ENCODE measurements around the gene CHI3L1. TPM values are rescaled to one million over a fixed set of nuclear protein-coding genes. Genes with fewer than 3 reads are reported as not detected.

The CHI3L1 gene
- total RNA-seq, 1 donor from 2014 or later = not detected

GRCh38 chr1:203181586-203182386 is 4.7 kb downstream of the CHI3L1 start:
- intact Hi-C loops (cut with micrococcal nuclease) = no loop called here

- intact Hi-C loops (cut with micrococcal nuclease) = no loop called here
Observed at GRCh38 chr1:203180611-203181330, 5.7 kb downstream of the CHI3L1 start.

GRCh38 chr1:203179667-203180005 is 6.9 kb downstream of the CHI3L1 start:
- intact Hi-C loops (cut with micrococcal nuclease) = no loop called here

- intact Hi-C loops (cut with micrococcal nuclease) = no loop called here
Observed at GRCh38 chr1:203178821-203179666, 7.5 kb downstream of the CHI3L1 start.

GRCh38 chr1:203178083-203178482 is 8.4 kb downstream of the CHI3L1 start:
- intact Hi-C loops (cut with micrococcal nuclease) = no loop called here

GRCh38 chr1:203177470-203178039 is 8.9 kb downstream of the CHI3L1 start:
- intact Hi-C loops (cut with micrococcal nuclease) = no loop called here

GRCh38 chr1:203177036-203177405 is 9.5 kb downstream of the CHI3L1 start:
- intact Hi-C loops (cut with micrococcal nuclease) = no loop called here

- intact Hi-C loops (cut with micrococcal nuclease) = no loop called here
Observed at GRCh38 chr1:203176273-203177035, 10.1 kb downstream of the CHI3L1 start.

GRCh38 chr1:203175827-203176241 is 10.7 kb downstream of the CHI3L1 start:
- intact Hi-C loops (cut with micrococcal nuclease) = no loop called here

- intact Hi-C loops (cut with micrococcal nuclease) = no loop called here
Observed at GRCh38 chr1:203175237-203175826, 11.2 kb downstream of the CHI3L1 start, which contains the start of gene MYBPH. TSS of gene MYBPH (minus strand) at chr1:203175826. CDS start at chr1:203175755, 71 bp downstream.

- intact Hi-C loops (cut with micrococcal nuclease) = no loop called here
Observed at GRCh38 chr1:203174324-203174985, 12.0 kb downstream of the CHI3L1 start.

- intact Hi-C loops (cut with micrococcal nuclease) = no loop called here
Observed at GRCh38 chr1:203173566-203173965, 12.9 kb downstream of the CHI3L1 start.

GRCh38 chr1:203173011-203173555 is 13.4 kb downstream of the CHI3L1 start:
- intact Hi-C loops (cut with micrococcal nuclease) = no loop called here

- intact Hi-C loops (cut with micrococcal nuclease) = loop anchor here (1.0 kb wide), 1 partner anchor 133 kb away; no protein-coding TSS in a partner anchor
Observed at GRCh38 chr1:203172184-203173010, 14.1 kb downstream of the CHI3L1 start.

GRCh38 chr1:203171341-203172183 is 14.9 kb downstream of the CHI3L1 start:
- intact Hi-C loops (cut with micrococcal nuclease) = loop anchor here (1.0 kb wide), 1 partner anchor 132 kb away; no protein-coding TSS in a partner anchor

- intact Hi-C loops (cut with micrococcal nuclease) = no loop called here
Observed at GRCh38 chr1:203170625-203171330, 15.7 kb downstream of the CHI3L1 start.

All from T-helper 1 cell treated with Interleukin-12 subunit alpha and Interleukin-12 subunit beta and Interleukin-4 antibody, amounts not matched to agents 30 ng/mL and 1 ng/mL, for 36 hours (primary cell).